Neuronal stem cell (in vitro differentiated cells): ENCODE data around the gene AQP7.
"Not testable (repeated sequence)": the region's sequence is repeated elsewhere in the genome, so short reads cannot be mapped to it uniquely, and the experiment has no call there.

ENCODE experiments used
- DNase-seq: peaks from one replicate; pipeline ENCODE4 v3.0.0-alpha.2; 2013; ENCODE audit warnings: low spot score
- H2AFZ ChIP-seq: one replicate; pipeline ENCODE4 v1.6.1; 2013; ENCODE audit warnings: mild to moderate bottlenecking, low read length, inconsistent platforms
- H2AK5ac ChIP-seq: 2 replicates; pipeline ENCODE4 v1.6.1; 2013; ENCODE audit warnings: low read depth, mild to moderate bottlenecking, inconsistent platforms, low read length, moderate library complexity, mixed read lengths
- H2BK120ac ChIP-seq: 2 replicates; pipeline ENCODE4 v1.6.1; 2013; ENCODE audit warnings: low read depth, mild to moderate bottlenecking, inconsistent platforms, low read length, moderate library complexity, mixed read lengths
- H2BK12ac ChIP-seq: one replicate; pipeline ENCODE4 v1.6.1; 2013; ENCODE audit warnings: low read length, inconsistent platforms
- H2BK15ac ChIP-seq: 2 replicates; pipeline ENCODE4 v1.6.1; 2013; ENCODE audit warnings: mild to moderate bottlenecking, low read length, inconsistent platforms, mixed read lengths
- H2BK5ac ChIP-seq: one replicate; pipeline ENCODE4 v1.6.1; 2013; ENCODE audit warnings: inconsistent platforms, mild to moderate bottlenecking, low read length, moderate library complexity
- H3K14ac ChIP-seq: one replicate; pipeline ENCODE4 v1.6.1; 2013; ENCODE audit warnings: low read length, inconsistent platforms
- H3K18ac ChIP-seq: 2 replicates; pipeline ENCODE4 v1.6.1; 2013; ENCODE audit warnings: low read length, inconsistent platforms
- H3K23ac ChIP-seq: 2 replicates; pipeline ENCODE4 v1.6.1; 2013; ENCODE audit warnings: low read depth, mild to moderate bottlenecking, mixed read lengths, low read length, inconsistent platforms; ENCODE audit not compliant: poor library complexity
- H3K27ac ChIP-seq: replicated peaks from 3 replicates; pipeline ENCODE4 v1.5.1; 2013; ENCODE audit warnings: low read length, inconsistent platforms
- H3K27me3 ChIP-seq, 3 experiments: 2 replicates each; pipeline ENCODE4 v1.6.1; 2013; ENCODE audit warnings: low read length in 3 of 3, mild to moderate bottlenecking in 2 of 3, inconsistent platforms in 1 of 3, low read depth in 1 of 3, mixed read lengths in 1 of 3, moderate library complexity in 1 of 3; ENCODE audit not compliant: control insufficient read depth in 3 of 3, insufficient read depth in 3 of 3
- H3K36me3 ChIP-seq, 2 donors: replicated peaks in 1 of 2; 2 replicates each; pipeline ENCODE4 v1.6.1; 2013; ENCODE audit warnings: low read length in 2 of 2; ENCODE audit not compliant: control insufficient read depth in 2 of 2, insufficient read depth in 2 of 2
- H3K4ac ChIP-seq: 2 replicates; pipeline ENCODE4 v1.6.1; 2013; ENCODE audit warnings: inconsistent platforms, mild to moderate bottlenecking, low read length, moderate library complexity
- H3K4me1 ChIP-seq, 2 donors: 1 replicate in 1 of 2; 2 replicates in 1 of 2; pipeline ENCODE4 v1.6.1; 2013; ENCODE audit warnings: low read length in 2 of 2, low read depth in 1 of 2; ENCODE audit not compliant: control insufficient read depth in 2 of 2, insufficient read depth in 1 of 2
- H3K4me2 ChIP-seq: one replicate; pipeline ENCODE4 v1.6.1; 2013; ENCODE audit warnings: mild to moderate bottlenecking, low read length, inconsistent platforms; ENCODE audit not compliant: insufficient read depth, poor library complexity, severe bottlenecking
- H3K4me3 ChIP-seq, 2 donors: 2 replicates each; pipeline ENCODE4 v1.5.1; 2013; ENCODE audit warnings: low read length in 2 of 2, mild to moderate bottlenecking in 2 of 2, inconsistent platforms in 1 of 2, moderate library complexity in 1 of 2
- H3K79me1 ChIP-seq: one replicate; pipeline ENCODE4 v1.6.1; 2013; ENCODE audit warnings: low read depth, mild to moderate bottlenecking, inconsistent platforms, low read length, moderate library complexity
- H3K9ac ChIP-seq: one replicate; pipeline ENCODE4 v1.6.1; 2013; ENCODE audit warnings: mild to moderate bottlenecking, low read depth, low read length, inconsistent platforms; ENCODE audit not compliant: poor library complexity
- H3K9me3 ChIP-seq, 2 donors: replicated peaks in 1 of 2; 2 replicates each; pipeline versions ENCODE3 to v1.6.1; 2013; ENCODE audit warnings: low read length in 2 of 2, mild to moderate bottlenecking in 2 of 2, inconsistent platforms in 1 of 2, low read depth in 1 of 2, mixed read lengths in 1 of 2, moderate library complexity in 1 of 2; ENCODE audit not compliant: control insufficient read depth in 2 of 2, insufficient read depth in 1 of 2
- H4K8ac ChIP-seq: one replicate; pipeline ENCODE4 v1.6.1; 2013; ENCODE audit warnings: low read depth, mild to moderate bottlenecking, inconsistent platforms, low read length, moderate library complexity
- H4K91ac ChIP-seq: one replicate; pipeline ENCODE4 v1.6.1; 2013; ENCODE audit warnings: low read length, low read depth, mild to moderate bottlenecking, inconsistent platforms; ENCODE audit not compliant: poor library complexity
- WGBS, 2 donors: extraction: QIAGEN DNeasy Blood & Tissue Kit; methylation state at CpG; one replicate each; pipeline ENCODE4 v1.1.7; 2013; ENCODE audit warnings: missing lambda C conversion rate in 2 of 2, mixed read lengths in 1 of 2; ENCODE audit not compliant: insufficient read length in 2 of 2, insufficient replicate concordance in 1 of 2; ENCODE audit errors: extremely low coverage in 2 of 2; 5-methylcytosine and 5-hydroxymethylcytosine counted together

AQP7 gene

GRCh38 chr9:33397801-33398200 lies 4.6 kb downstream of the AQP7 start:
- not testable (repeated sequence) for H2AK5ac ChIP-seq, H2BK12ac ChIP-seq, H3K4me1 ChIP-seq, H4K91ac ChIP-seq, H3K9me3 ChIP-seq, H3K18ac ChIP-seq, H2AFZ ChIP-seq, H3K9ac ChIP-seq, DNase-seq, H3K79me1 ChIP-seq, H3K4ac ChIP-seq, H2BK120ac ChIP-seq, H2BK15ac ChIP-seq, H2BK5ac ChIP-seq, H3K14ac ChIP-seq, H4K8ac ChIP-seq, H3K27me3 ChIP-seq, H3K27ac ChIP-seq, H3K23ac ChIP-seq, H3K36me3 ChIP-seq, H3K4me3 ChIP-seq, H3K4me2 ChIP-seq
- WGBS, 2 donors = no CpG with 5 or more reads among the region's 4 CpGs

GRCh38 chr9:33395159-33395879 lies 7.0 kb downstream of the AQP7 start:
- not testable (repeated sequence) for H4K91ac ChIP-seq, H3K18ac ChIP-seq, H2AFZ ChIP-seq, H2BK5ac ChIP-seq, H3K4ac ChIP-seq, H3K23ac ChIP-seq, H3K79me1 ChIP-seq, H3K36me3 ChIP-seq, H3K4me3 ChIP-seq, H3K27me3 ChIP-seq, H2BK120ac ChIP-seq, H4K8ac ChIP-seq, H3K4me1 ChIP-seq, H3K9ac ChIP-seq, H2AK5ac ChIP-seq, DNase-seq, H3K14ac ChIP-seq, H2BK15ac ChIP-seq, H3K9me3 ChIP-seq, H3K27ac ChIP-seq, H3K4me2 ChIP-seq
- peak overlapping the region; percentile 22 for H2BK12ac ChIP-seq
- WGBS, 2 donors = no CpG with 5 or more reads among the region's 15 CpGs

GRCh38 chr9:33393986-33394385 lies 8.4 kb downstream of the AQP7 start:
- not testable (repeated sequence) for H3K4me1 ChIP-seq

GRCh38 chr9:33393581-33393980 lies 8.8 kb downstream of the AQP7 start:
- no peak overlapping the region for H3K23ac ChIP-seq
- no peak overlapping the region for H4K91ac ChIP-seq
- H3K4me3 ChIP-seq = no peak overlapping the region
- no peak overlapping the region for H2BK12ac ChIP-seq
- no peaks in the 10 kb centered on the region for H3K36me3 ChIP-seq
- no CpG with 5 or more reads among the region's 11 CpGs for WGBS, 2 donors
- H3K27me3 ChIP-seq = no peaks in the 10 kb centered on the region
- no peak for DNase-seq
- H3K27ac ChIP-seq = no peak overlapping the region
- H3K14ac ChIP-seq = no peak overlapping the region
- H3K9ac ChIP-seq = no peak overlapping the region
- no peak overlapping the region for H2AFZ ChIP-seq
- H3K4me2 ChIP-seq = no peak overlapping the region
- peaks cover 0 to 6% of the 10 kb centered on the region in 2 donors for H3K4me1 ChIP-seq
- H3K79me1 ChIP-seq = no peaks in the 10 kb centered on the region
- no peaks in the 10 kb centered on the region for H3K9me3 ChIP-seq
- H2BK15ac ChIP-seq = no peak overlapping the region
- no peak overlapping the region for H3K18ac ChIP-seq
- no peak overlapping the region for H3K4ac ChIP-seq
- H4K8ac ChIP-seq = no peak overlapping the region
- H2BK5ac ChIP-seq = no peak overlapping the region
- H2BK120ac ChIP-seq = no peak overlapping the region
- H2AK5ac ChIP-seq = no peak overlapping the region

More at GRCh38 chr9:33393986-33394385, 8.4 kb downstream of the AQP7 start:
- H3K79me1 ChIP-seq, H3K23ac ChIP-seq, H3K27ac ChIP-seq, DNase-seq, H3K9me3 ChIP-seq, H2AK5ac ChIP-seq, H3K4me2 ChIP-seq, H3K9ac ChIP-seq, H2BK120ac ChIP-seq, H2BK12ac ChIP-seq, H2BK15ac ChIP-seq, H3K14ac ChIP-seq, H2AFZ ChIP-seq, H3K4ac ChIP-seq, H4K8ac ChIP-seq, H3K4me3 ChIP-seq, H3K18ac ChIP-seq, H3K27me3 ChIP-seq, H2BK5ac ChIP-seq, H3K36me3 ChIP-seq, H4K91ac ChIP-seq: not testable (repeated sequence)
- no CpG with 5 or more reads among the region's 3 CpGs for WGBS, 2 donors
